Activated T-helper 9 cell treated with anti-CD3 and anti-CD28 coated beads, Interleukin-2, amount 50 U/mL, for 16 hours (primary cell): Measurements from ENCODE around the gene RDH13.
"Not testable (repeated sequence)": the region's sequence is repeated elsewhere in the genome, so short reads cannot be mapped to it uniquely, and the experiment has no call there.

Experiments
- DNase-seq: peaks from one replicate; pipeline ENCODE4 v3.0.0-alpha.2; 2020; ENCODE audit warnings: low read depth

The RDH13 gene

DNA sequence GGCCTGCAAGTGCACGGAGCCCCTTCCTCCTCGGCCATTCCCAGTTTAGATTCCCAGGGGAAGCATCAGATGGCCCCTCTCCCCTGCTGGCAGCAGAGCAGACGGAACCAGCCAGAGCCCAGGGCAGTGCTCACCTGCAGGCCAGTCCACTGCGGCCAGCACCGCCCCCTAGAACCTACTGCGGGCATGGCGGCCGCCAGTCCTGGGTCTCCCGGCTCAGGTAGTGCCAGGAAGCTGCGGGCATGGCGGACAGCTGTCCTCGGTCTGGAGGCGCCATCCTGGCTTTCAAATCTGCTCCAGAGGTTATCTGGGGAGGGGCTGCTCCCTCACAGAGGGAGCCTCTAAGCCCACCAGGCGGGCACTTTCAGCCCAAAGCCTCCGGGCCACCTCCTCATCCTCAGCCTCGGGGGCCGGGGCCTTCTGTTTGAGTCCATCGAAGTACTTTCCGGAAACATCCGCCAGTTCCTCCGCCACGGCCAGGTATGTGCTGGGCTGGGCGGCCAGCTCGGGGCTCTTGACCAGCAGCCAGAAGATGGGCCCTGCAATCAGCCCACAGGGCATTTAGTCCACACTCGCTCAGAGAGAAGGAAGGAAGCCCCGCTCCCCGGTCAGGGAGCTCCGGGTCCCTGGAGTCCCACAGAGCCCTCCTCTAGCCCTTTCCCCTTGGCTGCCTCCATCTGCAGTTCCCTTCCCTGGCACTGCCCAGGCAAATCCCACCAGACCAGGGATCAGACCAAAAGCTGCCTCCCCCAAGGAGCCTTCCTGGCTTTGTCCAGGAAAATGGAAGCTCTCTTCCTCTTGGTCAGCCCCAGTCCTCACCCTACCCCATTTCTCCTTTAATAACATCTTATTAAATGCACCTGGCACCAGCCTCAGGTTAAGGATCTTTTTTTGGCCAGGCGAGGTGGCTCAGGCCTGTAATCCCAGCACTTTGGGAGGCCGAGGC is 17.9 kb downstream of the RDH13 start:
- no peak for DNase-seq

GRCh38 chr19:55044286-55044685 is 18.7 kb downstream of the RDH13 start:
- DNase-seq, result no peak

DNA sequence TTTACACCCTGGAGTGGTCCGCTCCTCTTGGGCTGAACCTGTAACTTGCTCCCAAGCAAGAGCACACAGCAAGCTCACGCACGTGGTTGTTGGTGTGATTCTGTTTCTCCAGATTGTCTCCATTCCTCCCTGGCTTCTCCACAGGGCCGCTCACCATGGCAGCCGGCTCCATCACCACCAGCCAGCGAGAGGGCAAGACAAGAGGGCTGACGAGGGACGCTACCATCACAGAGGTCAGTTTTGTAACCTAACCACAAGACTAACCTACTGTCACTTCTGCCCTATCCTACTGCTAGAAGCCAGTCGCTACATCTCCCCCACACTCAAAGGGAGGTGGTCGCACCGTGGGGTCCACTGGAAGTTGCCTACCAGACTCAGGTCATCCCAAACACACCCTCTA is 20.3 kb downstream of the RDH13 start:
- no peak for DNase-seq

DNA sequence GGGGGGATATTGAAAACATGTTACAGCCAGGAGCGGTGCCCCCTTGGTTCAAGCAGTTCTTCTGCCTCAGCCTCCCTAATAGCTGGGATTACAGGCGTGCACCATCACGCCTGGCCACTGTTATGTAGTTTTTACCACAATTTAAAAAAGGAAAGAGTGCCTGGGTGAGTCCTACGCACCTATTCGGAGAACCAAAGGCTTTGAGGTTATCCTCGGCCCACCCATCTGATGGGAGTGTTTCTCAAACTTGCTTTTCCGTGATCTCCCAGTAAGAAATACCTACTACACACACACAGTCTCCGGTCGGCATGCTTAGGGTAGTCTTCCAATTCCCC is 20.6 kb downstream of the RDH13 start:
- no peak for DNase-seq

- no peak for DNase-seq
Measured at GRCh38 chr19:55041627-55042343, 21.2 kb downstream of the RDH13 start.

- DNase-seq, result no peak
Measured at GRCh38 chr19:55041244-55041626, 21.7 kb downstream of the RDH13 start.

- DNase-seq, result not testable (repeated sequence)
Measured at GRCh38 chr19:55040654-55041053, 22.3 kb downstream of the RDH13 start.

DNA sequence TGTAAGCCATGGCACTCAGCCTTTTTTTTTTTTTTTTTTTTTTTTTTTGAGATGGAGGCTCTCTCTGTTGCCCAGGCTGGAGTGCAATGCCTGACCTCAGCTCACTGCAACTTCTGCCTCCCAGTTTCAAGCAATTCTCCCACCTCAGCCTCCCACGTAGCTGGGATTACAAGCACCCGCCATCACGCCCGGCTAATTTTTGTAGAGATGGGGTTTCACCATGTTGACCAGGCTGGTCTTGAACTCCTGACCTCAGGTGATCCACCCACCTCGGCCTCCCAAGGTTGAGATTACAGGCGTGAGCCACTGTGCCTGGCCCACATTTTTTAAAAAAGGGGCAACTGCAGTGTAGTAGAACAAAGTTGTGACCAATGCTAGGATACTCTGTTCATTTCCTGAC is 25.3 kb downstream of the RDH13 start:
- DNase-seq, result not testable (repeated sequence)

DNA sequence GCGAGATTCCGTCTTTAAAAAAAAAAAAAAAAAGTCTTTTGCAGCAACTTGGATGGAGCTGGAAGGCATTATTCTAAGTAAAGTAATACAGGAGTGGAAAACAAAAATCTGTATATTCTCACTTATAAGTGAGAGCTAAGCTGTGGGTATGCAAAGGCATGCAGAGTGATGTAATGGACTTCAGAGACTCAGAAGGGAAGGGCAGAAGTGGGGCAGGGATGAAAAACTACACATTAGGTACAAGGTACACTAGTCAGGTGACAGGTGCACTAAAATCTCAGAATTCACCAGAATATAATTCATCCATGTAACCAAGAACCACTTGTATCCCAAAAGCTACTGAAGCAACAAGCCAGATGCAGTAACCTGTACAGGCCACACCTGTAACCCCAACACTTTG is 26.9 kb downstream of the RDH13 start:
- DNase-seq, result no peak

- no peak for DNase-seq
Measured at GRCh38 chr19:55034751-55035150, 28.2 kb downstream of the RDH13 start.

GRCh38 chr19:55032976-55033643 is 29.8 kb downstream of the RDH13 start:
- DNase-seq, result not testable (repeated sequence)

- no peak for DNase-seq
Measured at GRCh38 chr19:55032170-55032800, 30.7 kb downstream of the RDH13 start.

GRCh38 chr19:55031178-55031577 is 31.8 kb downstream of the RDH13 start:
- no peak for DNase-seq

- no peak for DNase-seq
Measured at GRCh38 chr19:55028757-55029156, 34.2 kb downstream of the RDH13 start.

- DNase-seq, result no peak
Measured at GRCh38 chr19:55027472-55028337, 35.2 kb downstream of the RDH13 start.

- not testable (repeated sequence) for DNase-seq
Measured at GRCh38 chr19:55027140-55027471, 35.8 kb downstream of the RDH13 start.

DNA sequence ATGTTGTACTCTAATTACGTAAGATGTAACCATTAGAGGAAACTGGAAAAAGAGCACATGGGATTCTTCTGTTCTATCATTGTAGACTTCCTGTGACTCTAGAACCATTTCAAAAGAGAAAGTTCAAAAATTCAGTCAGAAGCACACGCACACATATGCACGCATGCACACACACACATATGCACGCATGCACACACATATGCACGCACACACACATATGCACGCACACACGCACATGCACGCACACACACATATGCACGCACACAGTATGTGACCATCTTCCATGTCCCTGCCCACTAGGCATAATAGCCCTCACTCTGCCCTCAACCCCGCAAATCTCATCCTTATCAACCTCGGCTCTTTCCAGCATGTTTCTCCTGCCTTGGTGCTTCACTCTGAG is 38.8 kb downstream of the RDH13 start:
- no peak for DNase-seq

GRCh38 chr19:55020351-55020750 is 42.6 kb downstream of the RDH13 start:
- not testable (repeated sequence) for DNase-seq

GRCh38 chr19:55018633-55019032 is 44.3 kb downstream of the RDH13 start:
- DNase-seq, result no peak

DNA sequence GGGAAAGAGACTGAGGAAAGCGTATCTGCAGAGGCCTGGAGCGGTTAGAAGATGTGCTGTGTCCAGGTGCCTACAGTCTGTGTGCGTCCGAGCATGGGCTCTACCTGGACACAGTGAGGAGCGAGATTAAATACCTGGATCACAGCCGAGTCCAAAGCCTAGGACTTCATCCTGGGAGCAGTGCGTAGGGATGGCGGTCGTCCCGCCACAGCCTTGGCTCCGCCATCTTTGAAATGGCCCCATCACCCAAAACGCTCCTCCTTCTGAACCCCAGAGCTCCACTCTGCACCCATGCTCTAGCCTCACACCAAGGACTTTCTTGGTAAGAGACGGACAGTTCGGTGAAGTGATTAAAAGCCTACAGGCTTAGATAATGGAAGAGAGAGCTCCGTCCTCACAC is 44.7 kb downstream of the RDH13 start:
- DNase-seq, result no peak

DNA sequence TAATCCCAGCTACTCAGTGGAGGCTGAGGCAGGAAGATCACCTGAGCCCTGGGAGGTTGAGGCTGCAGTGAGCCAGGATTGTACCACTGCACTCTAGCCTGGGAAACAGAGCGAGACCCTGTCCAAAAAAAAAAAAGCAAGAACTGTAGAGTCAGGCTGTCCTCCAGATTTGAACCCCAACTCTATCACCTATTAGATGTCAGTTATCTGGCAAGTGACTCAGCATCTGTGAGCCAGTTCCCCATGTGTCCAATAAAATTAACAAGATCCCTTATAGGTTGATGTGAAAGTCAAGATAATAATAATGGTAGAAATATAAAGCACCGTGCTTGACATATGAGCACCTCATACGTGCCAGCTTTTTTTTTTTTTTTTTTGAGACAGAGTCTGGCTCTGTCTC is 46.9 kb downstream of the RDH13 start:
- no peak for DNase-seq

DNA sequence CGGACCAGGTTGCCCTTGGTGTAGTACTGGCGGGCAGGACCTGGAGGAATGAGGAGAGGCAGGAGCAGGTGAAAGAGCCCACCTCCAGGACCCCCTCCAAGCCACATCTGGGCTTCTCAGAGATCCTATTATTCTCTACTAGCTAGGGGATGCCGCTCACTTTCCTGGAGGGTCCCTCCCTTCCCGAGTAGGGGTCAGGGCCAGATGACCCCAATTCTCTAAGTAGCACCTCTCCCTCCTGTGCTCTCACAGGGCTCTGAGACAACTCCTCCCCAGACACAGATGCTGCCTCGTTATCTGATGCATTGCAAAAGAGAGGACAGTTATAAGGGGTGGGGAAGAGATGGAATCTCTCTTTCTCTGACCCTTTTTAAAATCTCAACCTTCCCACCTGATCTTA is 47.8 kb downstream of the RDH13 start:
- DNase-seq, result no peak
